DLD1 (cell line): ENCODE measurements around the gene KRT74.
"Not testable (repeated sequence)": the region's sequence is repeated elsewhere in the genome, so short reads cannot be mapped to it uniquely, and the experiment has no call there.

Source experiments
- in situ Hi-C: cut with HindIII; loops from 2 replicates; pipeline ENCODE4 v1.10.0; 2017; ENCODE audit warnings: low sequenced_read_pairs

The KRT74 gene

DNA sequence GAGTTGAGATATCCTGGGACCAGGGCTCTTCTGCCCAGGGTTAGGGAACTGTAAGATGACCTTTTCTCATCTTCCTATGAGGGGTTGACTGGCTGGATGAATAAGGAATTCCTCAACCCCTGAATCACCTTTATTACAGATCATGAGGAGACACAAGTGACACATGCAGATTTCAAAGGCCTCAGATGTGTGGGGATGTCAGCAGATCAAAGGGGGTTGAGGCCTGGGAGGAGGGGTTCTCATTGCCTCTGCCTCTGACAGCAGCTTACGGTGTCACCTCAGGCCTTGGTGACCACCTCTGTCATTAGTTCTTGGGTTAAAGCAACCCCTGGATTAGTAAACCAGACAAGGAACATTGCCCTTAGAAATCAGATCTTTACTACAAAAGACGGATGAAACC is 29.7 kb upstream of the KRT74 start:
- in situ Hi-C loops, result no loop called here

DNA sequence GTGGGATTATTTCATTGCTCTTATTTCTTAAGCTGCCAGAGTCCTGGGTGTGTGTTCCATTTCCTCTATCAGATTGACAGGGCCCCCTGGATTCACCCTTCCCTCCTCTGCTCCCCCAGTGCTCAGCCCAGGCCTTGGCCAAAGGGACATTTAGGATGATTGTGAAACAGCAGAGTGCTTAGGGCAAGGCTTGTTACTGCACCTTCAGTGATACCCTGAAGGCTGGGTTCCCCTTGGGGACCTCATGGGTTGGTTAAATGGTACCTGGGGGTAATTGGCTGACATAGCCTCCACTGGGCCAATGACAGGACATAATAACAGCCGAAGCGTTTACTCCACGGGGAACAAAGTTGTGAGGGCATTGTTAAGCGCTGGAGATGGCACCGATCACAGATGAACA is 28.9 kb upstream of the KRT74 start:
- in situ Hi-C loops, result no loop called here

- in situ Hi-C loops, result no loop called here
These were observed 28.0 kb upstream of the KRT74 start for GRCh38 chr12:52601671-52602070.

DNA sequence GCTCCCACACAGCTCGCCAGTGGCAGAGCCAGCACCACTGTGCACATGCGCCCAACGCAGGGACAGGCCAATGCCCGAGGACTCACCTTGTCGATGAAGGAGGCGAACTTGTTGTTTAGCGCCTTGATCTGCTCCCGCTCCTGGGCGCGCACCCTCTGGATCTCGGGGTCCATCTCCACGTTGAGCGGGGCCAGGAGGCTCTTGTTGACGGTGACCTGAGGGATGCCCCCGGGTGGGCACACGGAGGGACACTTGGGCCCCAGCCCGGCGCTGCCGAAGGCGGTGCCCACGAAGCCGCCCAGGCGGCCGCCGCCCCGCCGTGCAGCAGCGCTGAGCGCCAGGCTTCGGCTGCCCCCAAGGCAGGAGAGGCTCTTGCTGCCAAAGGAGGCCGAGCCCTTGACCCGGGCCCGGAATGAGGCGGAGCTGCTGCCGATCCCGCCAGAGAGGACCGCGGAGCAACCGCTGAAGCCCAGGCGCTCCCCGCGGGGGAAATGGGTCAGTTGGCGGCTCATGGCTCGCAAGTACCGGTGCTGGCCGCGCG is 27.4 kb upstream of the KRT74 start, which contains the start of gene KRT72:
KRT72 (minus strand) TSS at position 523 of the 541 bp plus-strand sequence; CDS start at position 512, 11 bp downstream.
- in situ Hi-C loops, result no loop called here

- in situ Hi-C loops, result no loop called here
These were observed 26.8 kb upstream of the KRT74 start for GRCh38 chr12:52600475-52600874.

GRCh38 chr12:52600071-52600470 is 26.4 kb upstream of the KRT74 start:
- in situ Hi-C loops, result no loop called here

DNA sequence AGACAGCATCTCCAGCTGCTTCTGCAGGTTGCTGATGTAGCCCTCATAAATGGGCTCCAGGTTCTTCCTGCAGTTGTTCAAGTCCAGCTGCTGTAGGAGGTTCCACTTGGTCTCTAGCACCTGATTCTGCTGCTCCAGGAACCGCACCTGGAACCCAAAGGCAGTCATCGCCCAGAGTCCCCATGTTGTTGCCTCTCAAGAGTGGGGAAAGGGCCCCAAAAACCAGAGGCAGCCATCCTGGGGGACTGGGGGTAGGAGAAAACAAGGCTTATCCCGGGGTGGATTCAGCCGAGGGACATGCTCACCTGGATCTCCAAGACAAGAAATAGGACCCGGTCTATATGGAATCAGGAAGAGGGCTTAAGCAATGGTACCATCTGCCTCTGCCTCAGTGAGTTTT is 25.3 kb upstream of the KRT74 start:
- in situ Hi-C loops, result no loop called here

GRCh38 chr12:52594237-52594636 is 20.6 kb upstream of the KRT74 start:
- in situ Hi-C loops, result not testable (repeated sequence)

DNA sequence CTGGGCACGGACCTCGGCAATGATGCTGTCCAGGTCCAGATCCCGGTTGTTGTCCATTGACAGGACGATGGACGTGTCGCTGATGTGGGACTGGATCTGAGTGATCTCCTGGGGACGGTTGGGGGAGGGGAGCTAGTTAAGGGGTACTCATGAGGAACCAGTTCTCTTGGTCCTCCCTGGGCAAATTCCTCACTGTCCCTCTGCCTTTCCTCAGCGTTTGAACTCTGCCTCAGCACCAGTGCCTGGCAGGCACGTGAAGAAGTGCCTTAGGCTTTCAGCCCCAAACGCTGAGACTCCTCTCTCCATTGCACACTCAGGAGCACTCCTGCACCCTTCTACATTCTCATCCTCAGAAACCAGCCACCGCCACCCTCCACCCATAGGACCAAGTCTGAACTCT is 17.9 kb upstream of the KRT74 start:
- in situ Hi-C loops, result no loop called here

- in situ Hi-C loops, result no loop called here
These were observed 16.4 kb upstream of the KRT74 start for GRCh38 chr12:52590021-52590420.

DNA sequence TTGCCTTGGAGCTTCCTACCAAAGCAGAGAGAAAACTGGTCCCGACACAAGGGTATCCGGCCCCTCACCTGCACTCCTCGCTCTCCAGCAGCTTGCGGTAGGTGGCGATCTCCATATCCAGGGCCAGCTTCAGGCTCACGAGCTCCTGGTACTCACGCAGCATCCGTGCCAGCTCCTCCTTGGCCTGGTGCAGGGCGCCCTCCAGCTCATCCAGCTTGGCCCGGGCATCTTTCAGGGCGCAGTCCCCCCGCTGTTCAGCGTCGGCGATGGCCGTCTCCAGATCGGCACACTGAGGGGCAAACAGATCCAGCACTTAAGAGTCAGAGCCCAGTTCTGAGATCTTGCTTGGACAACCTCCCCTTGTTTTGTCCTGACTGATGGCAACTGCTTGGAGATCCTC is 13.9 kb upstream of the KRT74 start:
- in situ Hi-C loops, result no loop called here

- in situ Hi-C loops, result no loop called here
These were observed 12.3 kb upstream of the KRT74 start for GRCh38 chr12:52585946-52586345.

- in situ Hi-C loops, result no loop called here
These were observed 11.4 kb upstream of the KRT74 start for GRCh38 chr12:52585066-52585465.

- in situ Hi-C loops, result no loop called here
These were observed 10.6 kb upstream of the KRT74 start for GRCh38 chr12:52584156-52584682.

- in situ Hi-C loops, result no loop called here
These were observed 9.4 kb upstream of the KRT74 start for GRCh38 chr12:52582971-52583456.

DNA sequence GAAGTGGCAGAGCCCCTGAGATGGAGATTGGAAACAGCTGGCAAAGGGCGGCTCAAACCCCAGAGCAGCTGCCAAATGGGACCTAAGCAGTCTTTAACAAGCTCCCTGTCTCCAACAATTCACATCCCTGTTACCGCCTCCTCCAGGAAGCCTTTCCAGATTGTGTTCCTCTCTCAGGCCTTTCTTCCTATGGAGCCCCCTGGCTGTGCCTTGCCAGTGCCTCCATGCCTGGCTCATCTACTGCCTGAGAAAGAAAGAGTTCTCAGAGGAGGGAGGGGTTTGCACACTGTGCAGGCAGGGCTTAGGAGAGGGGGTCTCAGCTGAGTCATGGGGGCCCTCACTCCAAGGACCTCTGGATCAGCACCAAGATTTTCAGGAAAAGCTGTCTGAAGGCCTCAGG is 8.8 kb upstream of the KRT74 start:
- in situ Hi-C loops, result no loop called here

DNA sequence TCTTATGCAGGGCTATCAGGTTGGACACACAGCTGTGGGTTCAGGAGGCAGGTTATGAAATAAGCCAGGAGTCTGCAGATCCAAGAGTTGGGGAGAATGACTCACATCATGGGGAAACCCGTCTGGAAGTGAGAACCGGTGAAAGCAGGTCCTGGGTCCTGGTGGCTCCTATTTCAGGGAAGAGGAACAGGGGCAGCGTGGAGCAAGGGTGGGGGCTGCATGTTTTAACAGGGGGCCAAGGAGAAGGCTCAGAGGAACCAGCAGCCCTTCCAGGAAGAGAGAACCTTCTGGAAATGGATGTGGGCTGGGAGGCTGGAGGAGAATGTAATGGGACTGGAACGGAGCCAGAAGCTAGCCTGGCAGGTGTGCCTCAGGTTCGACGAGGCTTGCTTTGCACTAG is 7.8 kb upstream of the KRT74 start:
- in situ Hi-C loops, result no loop called here

GRCh38 chr12:52581066-52581465 is 7.4 kb upstream of the KRT74 start:
- in situ Hi-C loops, result no loop called here

DNA sequence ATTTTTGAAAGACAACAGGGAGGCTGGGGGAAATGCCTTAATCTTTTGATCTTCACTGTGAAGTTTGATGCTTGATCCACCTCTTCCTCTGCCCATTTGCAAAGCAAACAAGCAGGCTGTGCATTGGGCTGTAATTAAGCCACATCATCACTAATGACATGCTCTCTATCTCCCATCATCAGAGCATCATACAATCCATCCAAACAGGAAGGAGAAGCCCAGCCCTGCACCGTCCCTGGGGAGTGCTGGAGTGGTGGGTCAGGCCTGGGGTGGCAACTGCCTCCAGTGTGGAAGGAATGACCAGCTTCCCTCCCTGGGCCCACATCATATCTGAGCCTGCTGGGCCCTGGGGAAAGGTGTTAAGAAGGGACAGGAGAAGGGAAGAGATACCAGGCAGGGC is 6.9 kb upstream of the KRT74 start:
- in situ Hi-C loops, result no loop called here

DNA sequence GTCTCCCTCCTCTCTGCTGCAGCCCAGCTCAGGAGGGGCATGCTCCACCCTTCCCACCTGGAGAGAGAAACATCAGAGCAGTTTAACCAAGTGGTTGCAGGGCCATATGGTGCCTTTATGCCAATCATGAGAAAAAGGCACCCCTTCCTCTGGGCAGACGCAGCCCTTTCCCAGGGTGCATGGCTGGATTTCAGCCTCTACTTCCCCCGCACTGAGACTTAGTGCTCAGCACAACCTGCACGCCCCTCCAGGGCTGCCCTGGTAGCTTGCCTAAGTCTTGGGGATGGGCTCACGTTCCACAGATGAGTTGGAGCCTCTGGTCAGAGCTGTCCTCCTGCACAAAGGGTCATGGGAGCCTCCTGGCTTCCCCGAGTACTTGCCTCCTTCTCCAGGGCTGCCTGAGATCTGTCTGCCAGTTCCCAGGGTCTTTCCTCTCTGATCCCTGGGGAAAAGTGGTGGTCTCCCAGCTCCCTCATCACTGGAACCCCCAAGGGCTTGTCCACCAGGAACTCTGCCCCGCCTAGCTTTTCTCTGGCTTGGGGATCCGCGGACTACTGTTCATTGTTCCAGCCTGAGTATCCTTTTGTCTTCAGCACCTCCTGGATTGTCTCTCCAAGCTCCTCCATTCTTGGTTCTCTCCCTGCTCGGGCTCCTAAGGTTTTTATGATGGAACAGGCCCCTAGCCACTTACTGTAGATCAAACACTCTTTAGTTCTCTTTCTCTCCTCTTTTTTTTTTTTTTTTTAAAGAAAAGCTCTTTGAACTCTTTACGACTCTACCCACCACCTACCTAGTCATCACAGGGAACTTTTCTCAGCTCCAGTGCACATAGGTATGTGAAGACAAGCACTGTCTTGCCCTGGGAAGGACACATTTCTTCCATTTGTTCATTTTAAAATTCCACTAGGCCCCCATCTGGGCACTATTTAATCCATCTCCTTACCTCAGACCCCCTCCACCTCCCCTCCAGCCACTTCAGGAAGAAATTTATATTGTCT is 6.1 kb upstream of the KRT74 start:
- in situ Hi-C loops, result no loop called here

DNA sequence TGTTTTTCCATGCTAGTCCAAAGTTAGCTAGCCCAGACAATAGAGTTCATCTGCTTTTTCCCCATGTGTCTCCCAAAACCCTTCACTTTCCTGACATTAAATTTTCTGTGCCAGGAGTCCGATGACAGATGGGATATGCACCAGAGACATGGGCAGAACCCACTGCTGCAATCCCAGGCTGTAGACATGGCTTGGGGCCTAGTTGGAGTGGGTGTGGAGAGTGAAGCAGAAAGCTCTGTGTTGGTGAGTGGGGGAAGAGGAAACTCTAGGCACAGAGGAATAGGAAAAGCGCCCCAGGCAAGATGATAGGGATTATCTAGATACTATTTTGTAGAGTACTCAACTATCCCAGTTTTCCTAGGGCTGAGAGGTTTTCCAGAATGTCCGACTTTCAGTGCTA is 4.8 kb upstream of the KRT74 start:
- in situ Hi-C loops, result no loop called here

- in situ Hi-C loops, result no loop called here
These were observed 3.7 kb upstream of the KRT74 start for GRCh38 chr12:52577316-52577715.
